SK-N-SH treated with all-trans-retinoic acid at 6 μM for 48 hours (cell line): ENCODE measurements around the gene DCHS2.

Experiments used
- ATAC-seq: fragments of 200-7000 bp; cut with Tn5 transposase; 3 replicates; pipeline ENCODE4 v1.9.1; 2020; ENCODE audit warnings: mild to moderate bottlenecking, moderate library complexity
- ARNTL ChIP-seq: fragments of 450-650 bp; formaldehyde crosslinking; IDR thresholded peaks from 2 replicates; pipeline ENCODE4 v1.5.0; 2020; ENCODE audit warnings: low read depth, mild to moderate bottlenecking, moderate library complexity, borderline replicate concordance
- CREB5 ChIP-seq: fragments of 250-450 bp; sonication (Bioruptor Pico); IDR thresholded peaks from 2 replicates; pipeline ENCODE4 v1.5.1; 2020; ENCODE audit warnings: low read depth, mild to moderate bottlenecking, moderate library complexity
- CSDC2 ChIP-seq: fragments of 250-450 bp; sonication (Bioruptor Pico); IDR thresholded peaks from 2 replicates; pipeline ENCODE4 v1.5.0; 2020; ENCODE audit warnings: mild to moderate bottlenecking, moderate library complexity
- CSRNP3 ChIP-seq: fragments of 250-450 bp; sonication (Bioruptor Pico); IDR thresholded peaks from 2 replicates; pipeline ENCODE4 v1.5.1; 2021; ENCODE audit warnings: mild to moderate bottlenecking, moderate library complexity
- ESRRG ChIP-seq: fragments of 250-450 bp; sonication (Bioruptor Pico); IDR thresholded peaks from 2 replicates; pipeline ENCODE4 v1.6.1; 2021; ENCODE audit warnings: mild to moderate bottlenecking
- GLIS3 ChIP-seq: fragments of 250-450 bp; sonication (Bioruptor Pico); IDR thresholded peaks from 2 replicates; pipeline ENCODE4 v1.5.0; 2020; ENCODE audit warnings: mild to moderate bottlenecking, moderate library complexity
- ISL1 ChIP-seq: fragments of 250-450 bp; sonication (Bioruptor Pico); IDR thresholded peaks from 2 replicates; pipeline ENCODE4 v2.1.2; 2022; ENCODE audit warnings: mild to moderate bottlenecking, moderate library complexity
- OSR1 ChIP-seq: fragments of 250-450 bp; sonication (Bioruptor Pico); IDR thresholded peaks from 2 replicates; pipeline ENCODE4 v1.8.0; 2022; ENCODE audit warnings: moderate library complexity, mild to moderate bottlenecking, inconsistent platforms
- PATZ1 ChIP-seq: fragments of 250-450 bp; sonication (Bioruptor Pico); IDR thresholded peaks from 2 replicates; pipeline ENCODE4 v1.8.0; 2020; ENCODE audit warnings: mild to moderate bottlenecking, moderate library complexity, borderline replicate concordance
- PPARA ChIP-seq: fragments of 250-450 bp; sonication (Bioruptor Pico); IDR thresholded peaks from 2 replicates; pipeline ENCODE4 v1.5.0; 2020; ENCODE audit warnings: mild to moderate bottlenecking, borderline replicate concordance
- RARB ChIP-seq: fragments of 250-450 bp; sonication (Bioruptor Pico); IDR thresholded peaks from 2 replicates; pipeline ENCODE4 v1.8.0; 2021; ENCODE audit warnings: mild to moderate bottlenecking, moderate library complexity
- SNAI2 ChIP-seq: fragments of 250-450 bp; sonication (Bioruptor Pico); IDR thresholded peaks from 2 replicates; pipeline ENCODE4 v1.5.0; 2020; ENCODE audit warnings: mild to moderate bottlenecking, moderate library complexity
- TCF4 ChIP-seq: fragments of 250-450 bp; sonication (Bioruptor Pico); IDR thresholded peaks from 2 replicates; pipeline ENCODE4 v1.8.0; 2021; ENCODE audit warnings: mild to moderate bottlenecking, moderate library complexity, borderline replicate concordance
- TOX ChIP-seq: fragments of 250-450 bp; sonication (Bioruptor Pico); IDR thresholded peaks from 2 replicates; pipeline ENCODE4 v1.8.0; 2021; ENCODE audit warnings: mild to moderate bottlenecking, moderate library complexity, borderline replicate concordance
- TSHZ2 ChIP-seq: fragments of 250-450 bp; sonication (Bioruptor Pico); IDR thresholded peaks from 2 replicates; pipeline ENCODE4 v1.5.0; 2020; ENCODE audit warnings: mild to moderate bottlenecking, moderate library complexity
- ZC3H10 ChIP-seq: fragments of 250-450 bp; sonication (Bioruptor Pico); IDR thresholded peaks from 2 replicates; pipeline ENCODE4 v1.5.1; 2021; ENCODE audit warnings: mild to moderate bottlenecking, moderate library complexity
- ZFP3 ChIP-seq: fragments of 250-450 bp; sonication (Bioruptor Pico); IDR thresholded peaks from 2 replicates; pipeline ENCODE4 v1.5.0; 2020; ENCODE audit warnings: mild to moderate bottlenecking, moderate library complexity
- ZFP30 ChIP-seq: fragments of 450-650 bp; formaldehyde crosslinking; IDR thresholded peaks from 2 replicates; pipeline ENCODE4 v1.5.0; 2022; ENCODE audit warnings: mild to moderate bottlenecking, moderate library complexity
- ZNF565 ChIP-seq: fragments of 450-650 bp; formaldehyde crosslinking; conservative IDR thresholded peaks from 2 replicates; pipeline ENCODE4 v1.5.0; 2020; ENCODE audit warnings: low read depth, mild to moderate bottlenecking, moderate library complexity
- ZNF70 ChIP-seq: fragments of 450-650 bp; formaldehyde crosslinking; IDR thresholded peaks from 2 replicates; pipeline ENCODE4 v1.5.0; 2020; ENCODE audit warnings: mild to moderate bottlenecking, moderate library complexity
- ZNF8 ChIP-seq: fragments of 450-650 bp; formaldehyde crosslinking; IDR thresholded peaks from 2 replicates; pipeline ENCODE4 v1.5.0; 2020; ENCODE audit warnings: mild to moderate bottlenecking, moderate library complexity
- TF ChIP-seq, protein P1 (sequence below): fragments of 250-450 bp; sonication (Bioruptor Pico); IDR thresholded peaks from 2 replicates; pipeline ENCODE4 v1.8.0; 2021; ENCODE audit warnings: low read depth, mild to moderate bottlenecking, moderate library complexity, borderline replicate concordance

The DCHS2 gene

DNA sequence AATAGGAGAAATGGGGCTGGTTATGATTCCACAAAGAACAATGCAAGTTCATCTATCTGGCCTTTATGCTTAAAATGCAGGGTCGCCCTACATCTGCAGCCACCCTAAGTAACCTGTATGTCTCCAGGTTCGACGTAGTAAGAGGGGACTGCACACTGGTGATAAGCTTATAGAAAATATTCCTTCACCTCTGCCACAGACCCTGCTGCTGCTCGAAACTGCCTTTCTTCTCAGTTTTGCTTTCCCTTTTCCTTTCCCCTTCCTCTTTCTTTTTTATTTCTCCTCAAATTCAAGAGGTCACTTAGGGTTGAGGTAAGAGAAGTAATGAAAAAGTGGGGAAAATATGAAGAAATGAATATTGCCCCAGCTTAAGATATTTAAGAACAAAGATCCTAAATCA, 123.5 kb downstream of the DCHS2 start:
- ATAC-seq: no peak
- TF ChIP-seq ZC3H10 (CRISPR knock-in tag) (no peak), ZFP30 (CRISPR knock-in tag) (no peak), ARNTL (CRISPR knock-in tag) (no peak), ZNF565 (CRISPR knock-in tag) (no peak), SNAI2 (CRISPR knock-in tag) (no peak), PPARA (CRISPR knock-in tag) (no peak), PATZ1 (no peak), TOX (CRISPR knock-in tag) (no peak), ZNF70 (CRISPR knock-in tag) (no peak), TCF4 (CRISPR knock-in tag) (no peak), CSRNP3 (CRISPR knock-in tag) (no peak), ZFP3 (no peak), CREB5 (CRISPR knock-in tag) (no peak), TSHZ2 (CRISPR knock-in tag) (no peak), ZNF8 (CRISPR knock-in tag) (no peak), ISL1 (CRISPR knock-in tag) (no peak), RARB (CRISPR knock-in tag) (no peak), GLIS3 (CRISPR knock-in tag) (no peak), OSR1 (CRISPR knock-in tag) (no peak)
- TF ChIP-seq, protein P1, sequence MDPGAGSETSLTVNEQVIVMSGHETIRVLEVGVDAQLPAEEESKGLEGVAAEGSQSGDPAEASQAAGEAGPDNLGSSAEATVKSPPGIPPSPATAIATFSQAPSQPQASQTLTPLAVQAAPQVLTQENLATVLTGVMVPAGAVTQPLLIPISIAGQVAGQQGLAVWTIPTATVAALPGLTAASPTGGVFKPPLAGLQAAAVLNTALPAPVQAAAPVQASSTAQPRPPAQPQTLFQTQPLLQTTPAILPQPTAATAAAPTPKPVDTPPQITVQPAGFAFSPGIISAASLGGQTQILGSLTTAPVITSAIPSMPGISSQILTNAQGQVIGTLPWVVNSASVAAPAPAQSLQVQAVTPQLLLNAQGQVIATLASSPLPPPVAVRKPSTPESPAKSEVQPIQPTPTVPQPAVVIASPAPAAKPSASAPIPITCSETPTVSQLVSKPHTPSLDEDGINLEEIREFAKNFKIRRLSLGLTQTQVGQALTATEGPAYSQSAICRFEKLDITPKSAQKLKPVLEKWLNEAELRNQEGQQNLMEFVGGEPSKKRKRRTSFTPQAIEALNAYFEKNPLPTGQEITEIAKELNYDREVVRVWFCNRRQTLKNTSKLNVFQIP (CRISPR knock-in tag): no peak
- TF ChIP-seq, all 23 proteins: peak for 0

DNA sequence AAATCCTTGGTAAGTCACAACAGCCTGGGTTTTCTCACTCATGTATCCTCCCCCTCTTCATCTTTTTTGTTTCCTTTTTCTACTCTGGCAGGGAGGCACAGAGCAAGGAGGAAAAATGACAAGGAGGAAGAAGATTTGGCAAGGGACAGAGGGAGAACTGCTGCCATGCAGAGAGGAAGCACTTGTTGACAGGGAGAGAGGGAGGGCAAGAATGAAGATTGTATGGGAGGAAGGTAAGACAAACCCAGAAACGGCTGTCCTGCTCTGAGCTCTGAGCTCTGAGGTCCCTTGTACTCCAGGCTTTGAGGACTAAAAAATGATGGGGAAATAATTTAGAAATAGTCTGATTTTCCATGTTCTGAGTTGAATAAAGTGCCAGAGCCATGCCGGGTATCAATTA, 123.9 kb downstream of the DCHS2 start:
- TF ChIP-seq ZNF8 (CRISPR knock-in tag): no peak
- no peak for TF ChIP-seq ARNTL (CRISPR knock-in tag)
- no peak for TF ChIP-seq TSHZ2 (CRISPR knock-in tag)
- TF ChIP-seq ZNF70 (CRISPR knock-in tag): no peak
- no peak for TF ChIP-seq CSDC2 (CRISPR knock-in tag)
- TF ChIP-seq GLIS3 (CRISPR knock-in tag): no peak
- no peak for TF ChIP-seq RARB (CRISPR knock-in tag)
- TF ChIP-seq CSRNP3 (CRISPR knock-in tag): no peak
- no peak for TF ChIP-seq TOX (CRISPR knock-in tag)
- no peak for TF ChIP-seq ZFP3
- no peak for TF ChIP-seq TCF4 (CRISPR knock-in tag)
- no peak for TF ChIP-seq ESRRG (CRISPR knock-in tag)
- no peak for TF ChIP-seq PATZ1
- no peak for TF ChIP-seq CREB5 (CRISPR knock-in tag)
- ATAC-seq: no peak
